GM18909 (cell line): ENCODE results near the gene AIF1L.
"Not testable (repeated sequence)": the region's sequence is repeated elsewhere in the genome, so short reads cannot be mapped to it uniquely, and the experiment has no call there.

Experiments used
- ATAC-seq: cut with Tn5 transposase; IDR thresholded peaks from one replicate; pipeline ENCODE4 v1.9.1; 2021; ENCODE audit warnings: mild to moderate bottlenecking; ENCODE audit not compliant: unreplicated experiment, poor library complexity

Gene AIF1L

GRCh38 chr9:131097126-131097947 lies 1.0 kb downstream of the AIF1L start:
- no peak for ATAC-seq

DNA sequence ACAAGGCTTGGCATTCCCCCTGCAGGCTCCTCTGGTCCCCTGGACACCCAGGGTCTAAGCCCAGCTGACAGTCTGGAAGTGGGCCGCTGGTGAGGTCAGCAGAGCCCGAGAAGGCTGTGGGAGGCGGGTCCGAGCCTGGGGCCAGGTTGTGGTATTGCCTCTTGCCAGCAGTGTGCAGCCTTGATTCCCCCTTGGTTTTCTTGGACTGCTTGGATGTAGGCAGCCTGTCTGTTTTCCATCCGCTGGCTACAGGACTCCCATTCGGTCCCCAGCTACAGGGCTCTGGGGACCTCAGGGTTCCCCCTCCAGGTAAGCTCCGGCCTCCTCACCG lies 1.6 kb downstream of the AIF1L start:
- no peak for ATAC-seq

DNA sequence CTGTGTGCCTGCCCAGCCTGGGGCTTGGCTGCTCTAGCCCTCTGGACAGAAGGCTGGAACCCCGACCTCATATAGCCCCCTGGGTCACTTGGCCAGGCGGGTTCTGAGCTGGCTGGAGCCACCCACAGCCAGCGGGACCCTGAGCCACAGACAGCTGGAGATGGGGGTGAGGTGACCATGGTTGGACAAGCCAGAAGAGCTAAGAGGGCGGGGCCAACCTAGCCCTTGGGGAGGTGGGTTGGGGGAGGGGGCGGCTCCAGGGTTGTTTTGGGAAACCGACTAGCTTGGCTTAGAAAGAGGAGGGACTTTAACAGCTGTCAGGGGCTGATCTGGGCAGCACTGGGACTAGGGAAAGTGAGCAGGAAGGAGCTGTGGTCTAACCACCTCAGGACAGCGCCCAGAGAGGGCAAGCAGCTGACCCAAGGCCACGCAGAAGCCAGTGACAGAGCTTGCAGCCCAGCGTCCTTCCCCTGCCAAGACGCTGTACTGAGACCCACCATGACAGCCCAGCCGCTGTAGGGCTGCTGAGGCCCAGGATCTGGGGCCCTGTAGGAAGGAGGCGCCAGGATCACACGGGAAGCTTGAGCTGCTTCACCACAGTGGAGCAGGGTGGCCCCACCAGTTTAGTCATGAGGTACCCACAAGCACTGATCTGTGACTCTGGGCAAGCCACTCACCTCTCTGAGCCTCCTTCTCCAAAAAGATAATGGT lies 2.2 kb downstream of the AIF1L start:
- ATAC-seq, result no peak

DNA sequence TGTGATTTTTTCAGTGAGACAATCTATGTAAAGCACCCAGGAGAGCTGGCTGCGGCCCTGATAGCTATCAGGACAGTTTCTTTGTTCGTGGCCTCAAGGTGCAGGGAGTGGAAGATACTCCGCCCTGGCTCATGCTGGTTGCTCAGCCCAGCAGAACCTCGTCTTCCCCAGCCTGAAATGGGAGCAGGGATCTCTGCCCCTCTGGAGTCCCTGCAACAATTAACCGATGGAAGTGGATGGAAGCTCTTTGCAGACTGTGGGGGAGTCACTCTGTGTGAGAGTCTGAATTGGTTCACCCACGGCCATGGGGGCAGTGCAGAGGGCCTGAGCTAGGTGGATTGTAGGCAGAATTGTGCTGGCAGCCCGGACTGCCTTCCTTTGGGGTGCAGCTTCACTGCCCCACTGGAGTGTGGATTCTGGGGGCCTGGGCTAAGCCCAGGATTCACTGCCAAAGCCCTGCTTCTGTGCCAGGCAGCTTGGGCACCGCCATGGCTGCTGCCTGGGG lies 2.8 kb downstream of the AIF1L start:
- ATAC-seq, result no peak

GRCh38 chr9:131099845-131100244 lies 3.5 kb downstream of the AIF1L start:
- ATAC-seq, result not testable (repeated sequence)

DNA sequence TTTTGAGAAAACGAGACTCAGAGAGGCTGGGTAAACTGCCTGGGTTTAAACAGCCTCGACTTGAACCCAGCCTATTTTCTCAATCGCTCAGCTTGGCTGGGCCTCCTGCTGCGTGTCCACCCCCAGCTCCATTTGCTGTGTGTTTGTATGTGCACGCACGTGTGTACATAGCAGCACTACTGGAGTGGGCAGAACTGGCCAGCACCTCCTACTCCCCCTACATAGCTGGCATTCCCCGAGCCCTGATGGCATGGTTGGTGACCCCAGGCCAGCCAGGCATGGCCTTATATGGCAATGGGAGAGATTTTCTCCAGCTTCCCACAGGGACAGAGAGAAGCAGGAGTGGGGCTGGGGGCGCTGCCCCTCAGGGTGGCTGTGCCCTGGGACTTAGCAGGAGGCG lies 4.1 kb downstream of the AIF1L start:
- ATAC-seq, result no peak

- ATAC-seq, result no peak
These were observed 5.1 kb downstream of the AIF1L start for GRCh38 chr9:131101207-131101964.

DNA sequence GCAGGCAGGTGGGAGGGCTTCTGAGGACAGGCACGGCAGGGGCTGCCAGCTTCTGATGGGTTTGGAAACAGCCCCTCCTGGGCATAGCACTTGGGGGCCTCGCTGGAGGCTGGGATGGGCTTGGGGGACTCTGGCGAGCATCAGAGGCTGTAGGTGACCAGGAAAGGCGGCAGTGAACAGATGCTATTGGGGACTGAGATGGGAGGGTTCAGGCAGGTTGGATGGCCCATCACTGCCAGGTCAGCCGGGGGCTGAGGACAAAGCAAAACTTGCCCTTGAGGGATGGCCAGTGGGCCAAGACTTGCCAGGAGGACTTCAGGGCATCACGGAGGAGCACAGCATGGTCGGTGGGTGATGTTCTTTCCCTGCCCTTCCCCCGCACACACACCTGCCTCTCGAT lies 6.7 kb downstream of the AIF1L start:
- ATAC-seq, result no peak

- no peak for ATAC-seq
These were observed 7.2 kb downstream of the AIF1L start for GRCh38 chr9:131103535-131103934.

DNA sequence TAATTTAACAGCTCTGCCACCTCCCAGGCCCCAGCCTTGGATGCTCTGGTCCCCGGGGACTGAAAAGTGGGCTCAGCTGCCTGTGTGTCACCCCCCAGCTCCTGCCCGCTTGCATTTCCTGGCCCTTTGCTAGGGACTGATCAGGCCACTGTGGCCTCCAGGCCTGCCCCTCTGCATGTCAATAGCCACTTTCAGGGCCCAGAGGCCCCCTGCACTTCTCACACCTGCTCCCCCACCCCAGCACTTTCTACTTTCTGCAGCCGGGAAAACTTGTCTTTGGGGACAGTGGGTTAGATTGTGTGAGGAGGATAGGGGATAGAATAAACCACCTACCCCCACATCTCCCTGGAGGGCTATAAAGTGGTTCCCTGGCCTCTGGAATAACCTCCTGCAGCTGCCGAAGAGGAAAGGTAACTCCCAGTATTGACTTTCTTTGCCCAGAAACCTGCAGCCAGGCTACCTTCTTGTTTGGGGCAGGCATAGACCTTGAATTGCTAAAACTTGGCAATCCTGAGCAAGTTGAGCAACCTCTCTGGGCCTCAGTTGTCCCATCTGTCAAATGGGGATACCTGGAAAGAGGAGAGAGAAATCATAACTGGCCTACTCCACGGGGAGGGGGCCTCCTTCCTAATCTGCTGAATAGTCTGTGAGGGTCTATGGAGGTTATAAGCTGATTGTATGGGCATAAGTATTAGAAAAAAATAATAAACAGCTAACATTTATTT lies 7.8 kb downstream of the AIF1L start:
- ATAC-seq, result no peak

DNA sequence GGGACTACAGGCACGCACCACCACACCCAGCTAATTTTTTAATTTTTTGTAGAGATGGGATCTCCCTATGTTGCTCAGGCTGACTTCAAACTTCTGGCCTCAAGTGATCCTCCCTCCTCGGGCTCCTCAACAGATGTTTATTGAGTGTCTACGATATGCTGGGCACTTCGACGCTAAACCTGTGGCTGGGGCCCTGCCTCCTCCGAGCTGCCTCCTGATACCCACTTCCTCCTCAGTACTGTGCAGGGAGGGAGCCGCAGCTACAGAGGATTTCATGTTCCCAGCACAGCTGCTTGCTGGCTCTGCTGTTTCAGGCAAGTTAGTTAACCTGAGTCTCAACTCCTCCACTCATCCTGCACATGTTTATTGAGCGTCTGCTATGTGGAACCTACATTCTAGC lies 9.6 kb downstream of the AIF1L start:
- no peak for ATAC-seq

DNA sequence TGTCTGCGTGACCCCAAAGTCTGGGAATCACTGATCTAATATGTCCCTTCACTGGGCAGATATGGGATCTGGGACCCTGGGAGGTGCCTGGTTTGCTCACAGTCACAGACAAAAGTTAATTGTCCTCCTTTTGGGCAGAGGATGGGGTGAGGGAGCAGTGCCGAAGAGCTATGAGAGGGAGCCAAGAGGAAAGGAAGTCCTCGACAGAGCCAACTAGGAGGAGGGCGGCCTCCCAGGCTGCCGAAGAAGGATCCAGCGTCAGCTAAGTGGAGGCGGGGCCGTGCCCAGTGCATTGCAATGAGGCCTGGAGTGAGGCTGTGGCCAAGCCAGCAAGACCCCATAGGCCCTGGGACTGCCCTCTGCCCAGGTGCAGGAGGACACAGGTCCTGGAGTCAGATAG lies 11.4 kb downstream of the AIF1L start:
- no peak for ATAC-seq

DNA sequence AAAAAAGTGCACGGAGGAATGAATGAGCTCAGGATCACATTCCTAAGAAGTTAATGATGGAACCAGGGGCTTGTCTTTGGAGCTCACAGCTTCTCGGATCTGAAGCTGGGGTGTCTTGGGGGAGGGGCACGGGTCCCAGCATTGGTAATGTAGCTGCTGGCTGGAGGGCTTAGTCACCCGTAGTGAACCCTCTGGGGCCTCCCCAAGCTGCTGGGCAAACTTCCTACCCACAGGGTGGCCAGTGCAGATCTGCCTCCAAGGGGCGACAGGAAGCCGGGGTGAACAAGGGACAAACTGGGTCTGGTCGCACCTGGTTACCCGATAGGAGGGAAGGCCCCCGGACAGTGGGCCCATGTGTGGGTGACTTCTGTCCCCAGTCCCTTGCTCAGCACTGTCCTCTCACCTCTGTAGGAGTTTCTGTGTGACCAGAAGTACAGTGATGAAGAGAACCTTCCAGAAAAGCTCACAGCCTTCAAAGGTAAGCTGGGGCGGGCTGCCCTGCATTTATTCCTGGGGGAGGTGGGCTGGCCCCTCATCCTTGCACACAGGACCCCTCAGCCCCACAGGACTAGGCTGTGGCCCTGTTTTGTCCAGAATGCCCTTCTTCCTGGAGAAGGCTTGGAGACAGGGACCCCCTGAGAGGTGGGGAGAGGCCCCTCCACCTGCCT lies 15.0 kb downstream of the AIF1L start:
- ATAC-seq, result no peak

DNA sequence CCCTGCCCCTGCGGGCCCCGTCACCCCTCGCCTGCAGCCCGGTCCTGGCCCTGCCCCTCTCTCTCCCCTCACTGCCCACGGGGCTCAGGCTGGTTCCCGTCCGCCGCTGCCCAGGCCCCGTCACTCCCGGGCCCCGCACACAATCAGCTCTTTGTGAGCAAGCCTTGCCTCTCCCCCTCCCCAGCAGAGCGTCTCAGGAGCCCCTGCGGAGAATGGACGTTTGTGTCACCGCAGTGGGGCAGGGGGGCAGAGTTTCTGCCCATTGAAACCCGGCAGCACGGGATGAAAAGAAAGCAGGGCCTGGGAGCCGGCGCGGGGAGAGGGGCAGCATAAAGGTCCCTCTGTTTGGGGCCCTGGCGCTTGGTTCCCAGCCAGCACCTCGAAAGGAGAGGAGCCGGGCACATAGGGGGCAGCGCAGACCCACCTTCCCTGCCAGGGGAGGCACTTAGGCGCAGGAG lies 15.6 kb downstream of the AIF1L start:
- no peak for ATAC-seq

GRCh38 chr9:131112374-131113154 lies 16.2 kb downstream of the AIF1L start:
- no peak for ATAC-seq

DNA sequence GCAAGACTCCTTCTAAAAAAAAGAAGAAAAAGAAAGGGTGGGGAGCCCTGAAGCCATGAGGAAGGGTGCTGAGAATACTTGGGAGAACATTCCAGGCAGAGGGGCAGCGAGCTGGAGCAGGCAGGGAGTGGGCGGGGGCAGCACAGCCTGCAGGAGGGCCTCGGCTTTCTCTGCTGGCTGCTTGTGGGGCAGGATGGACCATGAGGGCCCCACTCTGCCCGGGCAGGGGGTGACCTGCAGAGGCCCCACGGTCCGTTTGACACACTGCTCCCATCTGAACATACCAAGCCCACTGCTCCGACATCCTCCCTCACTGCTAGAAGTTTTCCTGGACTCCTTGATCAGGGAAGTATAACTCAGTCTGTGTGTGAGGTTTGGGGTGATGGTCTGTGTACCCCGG lies 17.3 kb downstream of the AIF1L start:
- no peak for ATAC-seq

DNA sequence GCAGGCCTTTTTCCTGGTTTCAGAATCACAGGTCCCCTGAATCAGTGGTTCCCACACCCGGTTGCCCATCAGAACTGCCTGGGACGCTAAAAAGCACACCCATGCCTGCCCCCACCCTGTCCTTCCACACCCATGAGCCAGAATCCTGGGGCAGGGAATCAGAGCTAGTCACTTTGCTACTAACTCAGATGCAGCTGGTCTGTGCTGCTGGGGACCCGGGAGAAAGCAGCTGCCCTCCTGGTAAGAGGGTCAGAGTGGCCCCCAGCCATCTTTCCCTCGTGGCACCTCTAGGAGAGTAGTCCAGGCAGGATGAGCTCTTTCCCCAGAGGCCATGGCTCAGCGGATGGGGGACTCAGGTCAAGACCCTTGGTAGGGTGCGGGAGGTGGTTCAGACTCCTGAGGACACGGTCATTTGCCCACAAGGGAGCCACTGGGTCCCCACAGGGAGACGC lies 17.8 kb downstream of the AIF1L start:
- no peak for ATAC-seq

DNA sequence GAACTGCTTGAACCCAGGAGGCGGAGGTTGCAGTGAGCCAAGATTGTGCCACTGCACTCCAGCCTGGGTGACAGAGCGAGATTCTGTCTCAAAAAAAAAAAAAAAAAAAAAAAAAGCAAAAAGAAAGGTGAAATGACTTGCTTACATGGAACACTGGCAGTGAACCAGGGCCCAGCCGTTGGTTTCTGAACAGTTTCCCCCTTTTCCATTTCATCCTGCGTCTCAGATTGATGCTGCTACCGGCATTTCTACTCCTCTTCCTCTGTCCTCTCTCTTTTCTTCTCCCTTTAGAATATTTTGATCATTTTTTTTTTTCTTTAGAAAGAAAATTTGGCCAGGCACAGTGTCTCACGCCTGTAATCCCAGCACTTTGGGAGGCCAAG lies 19.0 kb downstream of the AIF1L start:
- not testable (repeated sequence) for ATAC-seq
